Measurements from ENCODE around the gene CCNL1. TPM values are rescaled to one million over a fixed set of nuclear protein-coding genes. Genes with fewer than 3 reads are reported as not detected.

CCNL1 gene
- total and polyA plus RNA-seq, 2 of the 8 experiments (the other 6 are each of a cell fraction or from before 2014, with no cell fraction given) = 64.5 to 68.6 TPM

- Histone ChIP-seq H4K8ac (ENCODE audit: extremely low read depth, insufficient read depth, low read length) (peak overlapping the region; percentile 96; the same call in 1 of the 2 replicates), H3K56ac (replicated peaks; ENCODE audit: insufficient read length, low read depth, low read length) (no peak overlapping the region), H3K27me3 (replicated peaks in 1 of 4; ENCODE audit: control insufficient read depth in 3 of 4, extremely low read depth in 1 of 4, insufficient read depth in 3 of 4, low read length in 3 of 4) (no peaks in the 10 kb centered on the region), H3K9me3 (ENCODE audit: insufficient read depth in 2 of 2, low read depth in 1 of 2, low read length in 1 of 2) (no peaks in the 10 kb centered on the region), H2BK20ac (ENCODE audit: low read length) (no peak overlapping the region), H3K23me2 (ENCODE audit: low read depth, low read length) (peaks cover 10% of the 10 kb centered on the region), H4K5ac (ENCODE audit: insufficient read length, low read depth, low read length) (peak overlapping the region; percentile 92), H3K14ac (ENCODE audit: insufficient read length) (no peak overlapping the region), H2BK5ac (ENCODE audit: low read depth, low read length) (peak overlapping the region; percentile 90; the same call in 1 of the 2 replicates), H3K4ac (replicated peaks; ENCODE audit: insufficient read length, low read depth, low read length) (no peak overlapping the region), H3K27ac (ENCODE audit: low read depth, low read length) (peak overlapping the region; percentile 98), H2BK120ac (replicated peaks; ENCODE audit: low read depth, low read length) (no peak overlapping the region), H3K79me1 (ENCODE audit: low read depth, low read length) (0 out of 2 replicates have a peak, but pooled peaks cover 2% of the 10 kb centered on the region), H3K23ac (ENCODE audit: insufficient read length) (no peak overlapping the region), H3K79me2 (ENCODE audit: control insufficient read depth in 1 of 2, insufficient read depth in 2 of 2, low read length in 2 of 2) (peaks cover 15 to 39% of the 10 kb centered on the region in 2 experiments; a peak in 3 of 4 replicates), H3K18ac (ENCODE audit: extremely low read depth, low read length) (peak overlapping the region; percentile 17; the same call in 1 of the 2 replicates), H4K91ac (replicated peaks; ENCODE audit: insufficient read length, low read length) (peak overlapping the region; percentile 86), H3K4me2 (ENCODE audit: insufficient read depth in 1 of 2, low read depth in 2 of 2, low read length in 2 of 2) (peak overlapping the region; percentile 89 to 93), H3K36me3 (ENCODE audit: control insufficient read depth in 2 of 4, insufficient read depth in 4 of 4, low read length in 3 of 4) (peaks cover 4 to 33% (median 27%) of the 10 kb centered on the region in 4 experiments), H3K4me1 (replicated peaks in 1 of 4; ENCODE audit: control insufficient read depth in 3 of 4, insufficient read depth in 4 of 4, low read length in 3 of 4) (peaks cover 0 to 4% (median 2%) of the 10 kb centered on the region in 4 experiments; a peak in 6 of 7 replicates), H2AFZ (ENCODE audit: low read length) (0 out of 2 replicates have a peak overlapping the region, but pooled peaks have one; percentile 5), H2BK15ac (ENCODE audit: low read length) (no peak overlapping the region), H4K20me1 (replicated peaks in 1 of 2; ENCODE audit: control insufficient read depth in 1 of 2, insufficient read depth in 2 of 2, low read length in 2 of 2) (peaks cover 3 to 8% of the 10 kb centered on the region in 2 experiments), H2AK5ac (ENCODE audit: low read depth, low read length) (0 out of 2 replicates have a peak overlapping the region, but pooled peaks have one; percentile 29), H2BK12ac (ENCODE audit: low read depth, low read length) (peak overlapping the region; percentile 77; the same call in 1 of the 2 replicates), H3K4me3 (ENCODE audit: extremely low read depth in 1 of 4, insufficient read depth in 2 of 4, low read depth in 3 of 4, low read length in 4 of 4) (peak overlapping the region; percentile 60 to 91 (median 88)), H3K9ac (replicated peaks in 1 of 4; ENCODE audit: extremely low read depth in 1 of 4, low read depth in 3 of 4, low read length in 3 of 4) (peak overlapping the region; percentile 64 to 99 (median 96))
- DNase-seq (ENCODE audit: low read depth in 1 of 2, low spot score in 2 of 2) (no peak), FAIRE-seq (no peak)
- WGBS, 2 experiments (ENCODE audit: extremely low coverage in 1 of 2, insufficient coverage in 1 of 2, insufficient read length in 1 of 2, insufficient replicate concordance in 2 of 2, low coverage in 1 of 2, low lambda C conversion rate in 2 of 2, missing lambda C conversion rate in 1 of 2) = 22% methylated on average over 22 of the region's 22 CpGs; no CpG with 5 or more reads in 1 of the 2 experiments
- POLR2A ChIA-PET (ENCODE audit: partially characterized antibody) = interaction anchor here (0.6 to 7.4 kb wide), 23 partner anchors 8 to 679 kb away, joined by 3 to 245 read pairs (median 6); partner anchors contain the start of gene SSR3
- CTCF ChIA-PET (ENCODE audit: partially characterized antibody) = interaction anchor here (0.6 to 6.0 kb wide), 9 partner anchors 13 to 340 kb away, joined by 3 to 80 read pairs (median 4); no protein-coding TSS in a partner anchor
- TF ChIP-seq CEBPB (IDR thresholded peaks at IDR 0.05; ENCODE audit: low read depth, low read length) (peak; percentile 73), SAP30 (IDR thresholded peaks at IDR 0.05; ENCODE audit: insufficient read depth, insufficient replicate concordance, low read length) (no peak)
Observed at GRCh38 chr3:157160658-157161424, 894 bp upstream of the CCNL1 start.
